GM18505 (cell line): Measurements from ENCODE around the gene PYGM.

Experiments used
- ATAC-seq: cut with Tn5 transposase; IDR thresholded peaks from one replicate; pipeline ENCODE4 v1.9.1; 2021; ENCODE audit not compliant: unreplicated experiment
- POLR2A ChIP-seq: IDR thresholded peaks from 4 replicates; pipeline ENCODE4 v1.6.1; 2011; ENCODE audit warnings: borderline replicate concordance; ENCODE audit not compliant: insufficient read depth, insufficient read length; ENCODE audit errors: extremely low read depth

PYGM gene

DNA sequence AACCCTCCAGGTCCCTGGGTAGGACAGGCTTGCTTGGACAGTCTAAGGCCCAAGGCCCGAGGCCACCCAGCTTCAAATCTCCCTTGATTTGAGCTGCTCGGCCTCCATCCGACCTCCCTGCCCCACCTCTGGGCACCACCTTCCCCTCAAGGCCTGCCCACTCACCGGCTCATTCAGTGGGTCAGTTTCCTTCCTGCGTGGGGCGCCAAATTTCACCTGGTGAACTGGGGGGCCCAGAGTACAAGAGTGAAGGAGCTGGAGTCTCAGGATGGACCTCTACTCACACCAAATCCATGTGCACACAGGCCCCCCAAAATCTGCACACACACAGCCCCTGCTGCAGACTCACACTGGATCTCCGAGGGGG is 39.5 kb upstream of the PYGM start:
- no peak for TF ChIP-seq POLR2A
- ATAC-seq, result no peak

DNA sequence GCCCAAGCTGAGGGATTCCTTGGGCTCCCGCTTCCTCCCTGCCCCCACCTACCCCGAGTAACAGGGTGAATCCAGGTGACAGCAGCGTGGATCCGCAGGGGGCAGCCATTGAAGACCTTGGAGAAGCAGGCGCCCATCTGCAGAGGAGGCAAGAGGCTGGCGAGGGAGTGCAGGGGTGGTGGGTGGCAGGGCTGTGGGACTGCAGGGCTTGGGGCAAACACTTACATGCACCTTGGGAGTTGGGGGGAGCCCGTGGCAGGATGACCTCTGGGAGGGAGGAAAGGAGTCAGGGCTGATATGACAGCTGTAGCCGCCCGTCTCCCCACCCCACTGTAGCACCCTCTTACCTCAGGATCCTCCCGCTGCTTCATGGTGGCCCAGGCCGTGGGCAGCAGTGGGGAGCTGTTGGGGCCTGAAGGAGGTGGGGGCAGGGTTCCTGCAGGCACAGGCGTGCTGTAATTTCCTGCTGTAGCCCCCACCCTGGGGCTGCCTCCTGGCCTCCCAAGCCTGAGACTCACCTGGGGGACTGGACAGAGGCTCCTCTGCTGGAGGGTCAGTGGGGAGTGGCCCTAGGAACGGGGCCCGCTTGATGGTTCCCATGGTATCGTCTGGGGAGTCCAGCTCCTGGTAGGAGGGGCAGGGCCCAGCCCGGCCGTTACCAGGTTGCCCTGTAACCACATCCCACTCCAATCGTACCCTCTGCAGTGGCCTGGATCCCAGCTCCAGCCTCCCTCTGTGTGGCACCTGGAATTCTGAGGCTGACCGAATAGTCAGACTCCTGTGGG is 37.2 kb upstream of the PYGM start:
- no peak for ATAC-seq
- no peak for TF ChIP-seq POLR2A

DNA sequence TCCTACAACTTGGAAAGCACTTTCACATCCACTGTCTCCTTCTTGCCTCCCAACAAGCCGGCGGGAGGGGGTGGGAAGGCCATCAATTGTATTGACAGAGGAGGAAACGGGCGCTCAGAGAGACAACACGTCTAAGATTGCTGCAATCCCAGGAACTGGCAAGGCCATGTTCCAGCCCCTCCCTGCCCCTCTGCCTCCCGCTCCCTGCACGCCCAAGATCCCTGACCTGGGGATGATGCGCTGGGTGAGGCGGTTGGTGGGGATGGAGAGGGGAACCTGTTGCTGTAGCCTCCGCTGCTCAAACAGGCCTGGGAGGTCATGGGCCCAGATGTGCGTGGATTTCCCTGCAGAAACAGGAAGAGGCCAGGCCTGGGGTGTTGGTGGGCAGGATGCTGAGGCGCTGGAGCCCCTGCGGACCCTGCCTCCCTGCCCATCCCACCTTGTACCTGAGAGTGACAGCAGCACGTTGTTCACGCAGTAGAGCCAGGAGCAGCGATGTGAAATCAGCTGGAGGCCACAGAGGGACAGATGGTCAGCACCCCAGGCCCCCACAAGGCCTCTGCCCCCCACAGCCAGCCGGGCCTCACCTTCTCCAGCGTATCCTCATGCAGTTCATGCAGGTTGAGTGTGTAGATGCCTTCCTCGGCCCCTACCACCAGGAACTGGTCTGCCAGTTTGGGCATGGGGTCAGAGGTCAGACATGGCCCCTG is 36.4 kb upstream of the PYGM start:
- ATAC-seq, result no peak
- TF ChIP-seq POLR2A, result no peak

DNA sequence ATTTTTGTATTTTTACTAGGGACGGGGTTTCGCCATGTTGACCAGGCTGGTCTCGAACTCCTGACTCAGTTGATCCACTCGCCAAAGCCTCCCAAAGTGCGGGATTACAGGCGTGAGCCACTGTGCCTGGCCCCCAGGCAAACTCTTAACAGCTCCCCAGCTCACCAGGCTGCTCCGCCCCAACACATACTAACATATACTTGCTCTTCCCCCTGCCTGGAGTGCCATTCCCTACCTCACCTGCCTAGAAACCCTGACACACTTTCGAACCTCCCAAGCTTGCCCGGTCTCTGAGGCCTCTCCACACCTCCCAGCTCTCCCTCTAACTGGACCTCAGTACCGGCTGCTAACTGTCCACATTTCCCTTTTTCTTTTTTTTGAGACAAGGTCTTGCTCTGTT is 34.8 kb upstream of the PYGM start:
- no peak for TF ChIP-seq POLR2A

DNA sequence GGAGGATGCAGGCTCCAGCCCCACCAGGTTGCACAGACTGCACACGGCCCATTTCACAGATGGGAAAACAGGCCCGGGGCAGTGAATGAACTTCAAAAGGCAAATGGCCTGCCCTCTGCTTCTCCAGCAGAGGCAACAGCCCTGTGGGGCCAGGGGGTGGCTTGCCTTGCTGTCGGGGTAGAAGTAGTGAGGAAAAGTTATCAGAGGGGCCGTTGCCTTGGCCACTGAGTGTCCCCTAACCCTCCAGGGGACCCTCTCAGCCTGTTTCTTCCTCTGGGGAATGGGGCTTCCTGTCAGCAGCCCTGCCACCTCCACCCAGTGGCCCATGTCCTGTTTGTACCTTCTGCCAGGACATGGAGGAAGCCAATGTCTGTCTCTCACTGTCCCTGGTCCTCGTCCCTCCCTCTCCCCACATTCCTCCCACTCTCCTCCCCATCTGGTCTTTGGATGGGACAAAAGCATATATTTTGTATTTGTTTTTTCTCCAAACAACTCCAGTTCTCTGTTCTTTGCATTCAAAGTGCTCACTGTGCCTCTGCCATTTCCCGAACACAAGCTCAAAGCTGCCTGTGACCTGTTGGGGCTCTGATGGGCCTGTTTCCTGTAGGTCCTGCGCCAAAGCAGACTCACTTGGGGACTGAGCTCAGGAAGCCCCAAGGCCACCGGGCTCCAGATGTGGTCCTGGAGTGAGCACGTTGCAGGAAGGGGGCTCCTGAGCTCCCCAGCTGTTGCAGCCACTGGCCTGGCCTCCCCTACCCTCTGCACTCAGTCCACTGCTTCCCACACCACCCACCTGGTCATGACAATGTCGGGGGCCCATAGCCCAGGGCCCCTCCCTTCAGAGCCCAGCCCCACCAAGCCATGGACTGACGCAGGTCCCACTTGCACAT is 33.7 kb upstream of the PYGM start:
- no peak for TF ChIP-seq POLR2A
- no peak for ATAC-seq

More for the DNA sequence above, 34.8 kb upstream of the PYGM start:
- no peak for ATAC-seq

DNA sequence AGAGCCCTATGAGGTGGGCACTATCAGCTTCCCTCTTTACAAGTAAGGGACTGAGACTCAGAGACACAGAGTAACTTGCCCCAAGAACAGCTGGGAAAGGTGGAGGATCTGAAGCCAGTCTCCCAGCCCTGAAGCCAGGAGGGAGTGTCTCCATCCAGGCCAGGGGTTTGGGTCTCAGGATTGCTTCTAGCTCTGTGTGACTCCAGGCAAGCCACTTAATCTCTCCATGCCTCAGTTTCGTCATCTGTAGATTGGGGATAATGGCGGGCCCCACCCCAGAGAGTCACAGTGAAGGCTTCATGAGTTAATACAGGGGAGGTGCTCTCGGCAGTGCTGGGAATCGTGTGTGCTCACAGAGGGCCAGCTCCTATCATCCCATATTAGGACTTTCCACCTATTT is 32.7 kb upstream of the PYGM start:
- ATAC-seq, result no peak
- TF ChIP-seq POLR2A, result no peak

DNA sequence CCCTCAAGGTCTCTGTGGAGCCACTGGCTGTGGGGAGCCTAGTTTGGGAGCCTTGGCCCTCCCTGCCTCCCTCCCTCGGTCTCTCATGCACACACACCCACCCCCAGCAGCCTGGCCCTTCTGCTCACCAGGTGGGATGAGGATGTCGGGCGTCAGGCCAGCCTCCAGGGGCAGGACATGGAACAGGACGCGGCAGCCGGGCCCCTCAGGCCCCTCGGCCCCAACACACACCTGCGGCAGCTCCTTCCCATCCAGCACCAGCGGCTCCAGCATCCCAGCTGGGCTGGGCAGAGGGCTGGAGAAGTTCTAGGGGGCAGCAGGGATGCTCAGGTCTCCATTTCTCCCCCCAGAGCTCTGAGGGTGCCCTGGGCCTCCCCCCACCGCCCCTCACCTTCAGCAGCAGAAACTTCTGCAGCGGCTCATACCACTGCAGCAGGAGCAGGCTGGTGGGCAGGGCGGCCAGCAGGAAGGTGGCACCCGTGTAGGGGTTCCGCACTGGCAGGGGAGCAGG is 32.1 kb upstream of the PYGM start:
- no peak for ATAC-seq
- TF ChIP-seq POLR2A, result no peak

DNA sequence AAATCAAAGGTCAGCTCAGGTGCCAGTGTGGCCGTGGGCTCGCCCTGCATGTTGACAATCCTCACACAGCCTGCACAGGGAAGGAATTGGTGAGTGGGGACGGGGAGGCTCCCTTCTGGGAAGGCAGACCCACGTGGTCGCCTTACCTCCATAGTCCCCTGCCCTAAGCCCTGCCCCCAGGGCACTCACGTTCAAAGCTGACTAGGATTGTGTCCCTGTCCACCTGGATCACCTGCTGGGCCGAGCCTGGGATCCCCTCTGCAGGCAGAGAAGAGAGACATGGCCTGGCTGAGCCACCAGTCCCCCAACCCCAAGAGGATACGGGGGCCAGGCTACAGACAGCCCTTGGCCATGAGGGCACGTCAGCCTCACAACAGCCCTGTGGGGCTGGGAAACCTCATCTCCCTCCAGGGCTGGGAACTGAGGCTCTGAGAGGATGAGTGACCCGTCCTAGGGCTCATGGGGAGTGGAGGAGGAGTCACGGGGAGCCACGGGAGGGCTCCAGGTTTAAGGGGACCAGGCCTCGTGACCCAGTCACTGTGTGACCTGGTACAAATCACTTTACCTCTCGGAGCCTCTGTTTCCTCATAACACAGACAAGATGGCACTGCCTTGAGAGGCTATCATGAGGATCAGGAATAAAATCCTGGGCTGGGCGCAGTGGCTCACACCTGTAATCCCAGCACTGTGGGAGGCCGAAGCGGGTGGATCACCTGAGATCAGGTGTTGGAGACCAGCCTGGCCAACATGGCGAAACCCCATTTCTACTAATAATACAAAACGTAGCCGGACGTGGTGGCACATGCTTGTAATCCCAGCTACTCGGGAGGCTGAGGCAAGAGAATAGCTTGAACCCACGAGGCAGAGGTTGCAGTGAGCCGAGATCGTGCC is 30.7 kb upstream of the PYGM start:
- TF ChIP-seq POLR2A, result no peak
- no peak for ATAC-seq

DNA sequence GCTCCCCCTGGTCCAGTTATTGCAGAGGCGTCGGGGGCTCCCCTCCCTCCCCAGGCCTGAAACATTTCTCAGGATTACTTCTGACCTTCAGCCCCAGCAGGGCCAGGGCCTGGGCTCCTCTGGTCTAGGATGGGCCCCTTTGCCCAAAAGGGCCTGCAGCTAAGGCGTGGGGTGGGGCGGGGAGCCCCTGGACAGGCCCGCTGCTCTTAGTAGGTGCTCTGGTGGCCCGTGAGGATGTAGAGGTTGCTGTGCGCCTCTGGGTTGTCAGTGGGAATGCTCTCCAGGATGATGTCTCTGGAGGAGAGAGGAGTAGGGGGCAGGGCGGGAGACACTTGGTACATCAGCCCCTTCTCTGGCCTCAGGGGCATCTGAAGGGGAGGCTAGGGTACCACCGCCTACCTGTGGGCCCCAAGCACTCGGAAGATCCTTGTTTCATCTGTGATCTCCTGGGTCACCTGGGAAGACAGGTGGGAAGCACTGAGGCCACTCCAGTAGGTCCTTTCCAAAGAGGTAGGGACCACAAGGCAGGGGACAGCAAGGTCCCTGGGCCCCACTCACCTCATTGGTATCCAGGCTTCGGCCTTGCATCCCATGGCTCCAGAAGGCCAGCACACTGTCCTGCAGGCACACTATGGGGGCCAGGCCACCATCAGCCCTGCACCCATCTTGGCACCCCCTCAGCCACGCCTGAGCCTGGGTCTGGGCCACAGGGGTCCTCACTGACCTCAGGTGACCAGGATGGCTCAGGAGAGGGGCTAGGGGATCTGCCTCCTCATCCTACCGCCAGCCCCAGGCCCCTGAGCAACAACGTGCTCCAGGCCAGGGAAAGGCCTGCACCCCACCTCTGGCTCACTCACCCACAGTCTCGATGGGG is 29.8 kb upstream of the PYGM start:
- no peak for ATAC-seq
- no peak for TF ChIP-seq POLR2A

DNA sequence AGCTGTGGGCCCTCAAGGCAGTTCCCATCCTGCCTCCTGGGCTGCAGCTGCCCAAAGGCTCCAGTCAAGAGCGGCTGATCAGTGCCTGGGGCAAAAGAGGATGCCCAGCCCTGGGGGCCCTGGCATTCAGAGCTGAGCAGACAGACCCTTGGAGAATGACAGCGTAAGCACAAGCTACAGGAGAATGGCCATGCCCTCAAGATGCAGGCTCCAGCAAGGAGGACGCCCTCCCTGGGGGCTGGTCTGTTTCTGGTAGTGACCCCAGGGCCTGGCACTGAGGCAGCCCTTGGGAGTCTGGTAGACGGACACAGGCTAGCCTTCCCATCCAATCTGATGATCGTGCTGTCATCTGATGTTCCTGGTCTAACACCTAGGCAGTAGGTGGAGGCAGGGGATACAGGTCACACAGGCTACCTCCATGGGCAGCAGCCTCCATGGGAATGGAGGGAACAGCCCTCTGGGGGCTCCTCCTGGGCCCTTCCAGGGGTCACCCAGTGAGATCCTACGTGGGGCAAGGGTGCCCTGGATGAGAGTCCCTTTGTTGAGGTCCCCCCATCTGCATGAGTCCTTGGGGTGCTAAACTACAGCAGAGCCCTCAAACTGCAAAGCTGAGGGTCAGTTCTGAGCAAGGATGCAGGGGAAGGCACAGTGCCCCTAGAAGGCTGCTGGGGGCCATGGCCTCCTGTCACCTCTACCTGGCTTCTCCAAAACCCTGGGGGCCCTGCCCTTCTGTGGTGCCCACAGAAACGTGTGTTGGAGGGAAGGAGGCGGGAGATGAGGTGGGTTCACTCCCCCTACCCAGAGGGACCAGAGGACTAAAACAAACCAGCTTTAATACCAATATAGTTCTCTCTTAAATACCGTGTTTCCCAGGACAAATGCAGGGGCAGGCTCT is 28.8 kb upstream of the PYGM start:
- no peak for ATAC-seq
- no peak for TF ChIP-seq POLR2A
